Measurements from ENCODE around the gene HMGN4. TPM values are rescaled to one million over a fixed set of nuclear protein-coding genes. Genes with fewer than 3 reads are reported as not detected.
A peak's percentile ranks its signal among the peaks of the same experiment; 100 is the strongest.

HMGN4 gene
- total and polyA plus RNA-seq, 9 of the 15 experiments (the other 6 are each of a cell fraction or from before 2014, with no cell fraction given): 35.4 to 134 (median 94.1) TPM

DNA sequence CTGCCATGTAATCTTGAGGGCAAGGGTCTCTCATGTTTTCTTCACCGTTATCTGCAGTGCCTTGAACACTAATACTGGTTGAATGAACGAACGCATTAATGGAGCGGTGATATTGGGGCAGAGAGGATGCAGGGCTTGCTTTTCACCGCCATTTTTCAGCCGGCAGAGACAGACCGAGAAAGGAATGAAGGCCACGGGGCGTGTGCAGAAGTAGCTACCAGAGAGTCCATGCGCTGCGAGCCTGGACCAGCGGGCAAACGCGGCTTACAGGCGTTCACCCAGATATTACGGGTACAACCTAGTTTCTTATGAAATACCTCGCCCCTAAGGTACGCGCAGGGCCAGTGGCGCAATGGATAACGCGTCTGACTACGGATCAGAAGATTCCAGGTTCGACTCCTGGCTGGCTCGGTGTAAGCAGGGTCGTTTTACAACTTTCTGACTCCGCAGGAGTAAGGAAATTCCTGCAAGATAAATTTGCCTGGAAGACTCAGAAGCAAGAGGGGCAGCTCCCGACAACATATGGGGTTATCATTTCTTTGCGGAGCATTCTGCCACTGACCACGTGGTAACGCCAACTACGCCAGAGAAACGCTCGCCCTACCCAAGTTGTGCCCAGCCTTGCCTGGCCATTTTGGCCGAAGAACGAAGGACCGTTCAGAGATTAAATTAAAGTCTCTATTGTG, 863 bp upstream of the HMGN4 start (continued):
- peak; percentile 96 for TF ChIP-seq CEBPG (CRISPR knock-in tag; IDR thresholded peaks at IDR 0.05)
- TF ChIP-seq CEBPG (tag; conservative IDR thresholded peaks at IDR 0.05 in 1 of 2, IDR thresholded peaks at IDR 0.05 in 1 of 2): peak; percentile 99
- no peak for TF ChIP-seq ZNF75A (CRISPR knock-in tag; IDR thresholded peaks at IDR 0.05)
- TF ChIP-seq ZNF274 (IDR thresholded peaks at IDR 0.05; ENCODE audit: borderline replicate concordance, low read depth, low read length): peak; percentile 55; the same call in 1 of the 2 replicates
- no peak for TF ChIP-seq ZNF212 (CRISPR knock-in tag; IDR thresholded peaks at IDR 0.05)
- no peak for TF ChIP-seq ZNF444 (CRISPR knock-in tag; IDR thresholded peaks at IDR 0.05)
- no peak for TF ChIP-seq EGR1 (conservative IDR thresholded peaks at IDR 0.05)
- no peak; the same call in 1 of the 2 replicates for TF ChIP-seq MTF1 (CRISPR knock-in tag; IDR thresholded peaks at IDR 0.05; ENCODE audit: borderline replicate concordance)
- no peak for TF ChIP-seq BRF2 (IDR thresholded peaks at IDR 0.05; ENCODE audit: borderline replicate concordance, insufficient read depth, insufficient read length)
- TF ChIP-seq ZNF668 (CRISPR knock-in tag; IDR thresholded peaks at IDR 0.05): no peak
- TF ChIP-seq, protein P1, sequence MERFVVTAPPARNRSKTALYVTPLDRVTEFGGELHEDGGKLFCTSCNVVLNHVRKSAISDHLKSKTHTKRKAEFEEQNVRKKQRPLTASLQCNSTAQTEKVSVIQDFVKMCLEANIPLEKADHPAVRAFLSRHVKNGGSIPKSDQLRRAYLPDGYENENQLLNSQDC (CRISPR knock-in tag; IDR thresholded peaks at IDR 0.05): no peak; the same call in 1 of the 2 replicates
- TF ChIP-seq ZC3H11A (IDR thresholded peaks at IDR 0.05; ENCODE audit: low read depth, low read length): peak; percentile 88; the same call in 1 of the 2 replicates
- peak; percentile 96 for TF ChIP-seq CTBP1 (IDR thresholded peaks at IDR 0.05; ENCODE audit: borderline replicate concordance)
- TF ChIP-seq ZNF644 (tag; IDR thresholded peaks at IDR 0.05; ENCODE audit: low read depth): 0 out of 2 replicates have a peak, but pooled peaks have one; percentile 76
- TF ChIP-seq MEF2A (IDR thresholded peaks at IDR 0.05; ENCODE audit: control insufficient read depth, low read depth, low read length): no peak
- TF ChIP-seq SAFB2 (IDR thresholded peaks at IDR 0.05; ENCODE audit: borderline replicate concordance, low read depth, low read length, severe bottlenecking): no peak
- 0 out of 4 replicates have a peak, but pooled peaks of 1 of the 2 experiments have one; percentile 11 for TF ChIP-seq ETV6 (IDR thresholded peaks at IDR 0.05; ENCODE audit: borderline replicate concordance in 1 of 2, low read depth in 2 of 2, low read length in 1 of 2)
- TF ChIP-seq ETV6 (CRISPR knock-in tag; IDR thresholded peaks at IDR 0.05; ENCODE audit: borderline replicate concordance): peak; percentile 78; the same call in 1 of the 2 replicates
- TF ChIP-seq MTA3 (IDR thresholded peaks at IDR 0.05; ENCODE audit: borderline replicate concordance): peak; percentile 96
- TF ChIP-seq TRIM24 (IDR thresholded peaks at IDR 0.05): peak; percentile 45 to 84; a peak in 2 of 4 replicates
- no peak for TF ChIP-seq ZC3H8 (IDR thresholded peaks at IDR 0.05)
- peak; percentile 74 for TF ChIP-seq ZNF263 (CRISPR knock-in tag; IDR thresholded peaks at IDR 0.05; ENCODE audit: borderline replicate concordance)
- peak; percentile 32 to 83 for TF ChIP-seq MAZ (CRISPR knock-in tag; conservative IDR thresholded peaks at IDR 0.05 in 1 of 2, IDR thresholded peaks at IDR 0.05 in 1 of 2)
- peak; percentile 55; the same call in 1 of the 2 replicates for TF ChIP-seq HDAC8 (tag; IDR thresholded peaks at IDR 0.05)
- no peak for TF ChIP-seq ZFP1 (CRISPR knock-in tag; IDR thresholded peaks at IDR 0.05)
- TF ChIP-seq MYBL2 (IDR thresholded peaks at IDR 0.05; ENCODE audit: low read depth): peak; percentile 18; the same call in 1 of the 2 replicates
- no peak for TF ChIP-seq MYBL2 (CRISPR knock-in tag; IDR thresholded peaks at IDR 0.05; ENCODE audit: borderline replicate concordance)
- peak; percentile 99; the same call in 1 of the 2 replicates for TF ChIP-seq POLR2H (tag; IDR thresholded peaks at IDR 0.05; ENCODE audit: low read depth)
- no peak for TF ChIP-seq ZNF184 (CRISPR knock-in tag; IDR thresholded peaks at IDR 0.05)

Measured in K562 (cell line).